Endodermal cell (in vitro differentiated cells): ENCODE data around the gene ZNF44. TPM values are rescaled to one million over a fixed set of nuclear protein-coding genes. Genes with fewer than 3 reads are reported as not detected.

Experiments
- DNase-seq: peaks from one replicate; pipeline ENCODE4 v3.0.0-alpha.2; 2017
- H3K27ac ChIP-seq: 2 replicates; pipeline ENCODE4 v1.5.1; 2013; ENCODE audit warnings: mild to moderate bottlenecking, low read depth, low read length, moderate library complexity
- H3K27me3 ChIP-seq: 2 replicates; pipeline ENCODE4 v1.6.1; 2013; ENCODE audit warnings: mild to moderate bottlenecking, low read length, moderate library complexity; ENCODE audit not compliant: insufficient read depth, control insufficient read depth, poor library complexity, severe bottlenecking
- H3K36me3 ChIP-seq: 2 replicates; pipeline ENCODE4 v1.7.0; 2013; ENCODE audit warnings: mild to moderate bottlenecking, low read length, moderate library complexity; ENCODE audit not compliant: control insufficient read depth, insufficient read depth
- H3K4me1 ChIP-seq: one replicate; pipeline ENCODE4 v1.7.0; 2013; ENCODE audit warnings: low read length; ENCODE audit not compliant: control insufficient read depth, insufficient read depth
- H3K4me3 ChIP-seq: 2 replicates; pipeline ENCODE4 v1.5.1; 2013; ENCODE audit warnings: mild to moderate bottlenecking, low read length, moderate library complexity
- H3K9ac ChIP-seq: 2 replicates; pipeline ENCODE4 v1.6.1; 2013; ENCODE audit warnings: mild to moderate bottlenecking, low read length, moderate library complexity; ENCODE audit not compliant: poor library complexity, severe bottlenecking; ENCODE audit errors: extremely low read depth
- H3K9me3 ChIP-seq: 2 replicates; pipeline ENCODE4 v1.6.1; 2013; ENCODE audit warnings: mild to moderate bottlenecking, low read length, moderate library complexity; ENCODE audit not compliant: control insufficient read depth
- H3K27ac Mint-ChIP-seq: 2 replicates; pipeline ENCODE4 v1.8.0; 2020; ENCODE audit warnings: mixed read lengths
- H3K27me3 Mint-ChIP-seq: 2 replicates; pipeline ENCODE4 v1.8.0; 2021; ENCODE audit warnings: mild to moderate bottlenecking, mixed read lengths; ENCODE audit not compliant: insufficient read depth
- H3K36me3 Mint-ChIP-seq: 2 replicates; pipeline ENCODE4 v1.8.0; 2020; ENCODE audit warnings: low read depth, mixed read lengths
- H3K4me1 Mint-ChIP-seq: 2 replicates; pipeline ENCODE4 v1.8.0; 2020; ENCODE audit warnings: mixed read lengths
- H3K4me3 Mint-ChIP-seq: 2 replicates; pipeline ENCODE4 v1.8.0; 2020; ENCODE audit warnings: mild to moderate bottlenecking, moderate library complexity, mixed read lengths
- H3K9me3 Mint-ChIP-seq: 2 replicates; pipeline ENCODE4 v1.8.0; 2020; ENCODE audit warnings: mild to moderate bottlenecking, mixed read lengths
- WGBS, 2 experiments: methylation state at CpG; one replicate each; pipeline versions ENCODE4 v1.1.5 to v1.1.7; 2013; ENCODE audit warnings: missing lambda C conversion rate in 2 of 2, mixed read lengths in 1 of 2; ENCODE audit not compliant: insufficient coverage in 1 of 2, insufficient read length in 1 of 2; 5-methylcytosine and 5-hydroxymethylcytosine counted together
- total RNA-seq, 2 donors: library from RNA; stranded (reverse); fragmentation: NEBNext Ultra II Directional in 1 of 2; extraction: Animal tissue kit (Norgen Biotek cat#: 25700) in 1 of 2; gene quantifications; 2 replicates in 1 of 2; 3 replicates in 1 of 2; pipeline ENCODE4 v1.2.1, GENCODE V29; 2021
- TF ChIP-seq, protein P1 (sequence below): fragments of 200-600 bp; sonication (generic); conservative IDR thresholded peaks from 2 replicates; pipeline ENCODE4 v1.5.0; 2021; ENCODE audit warnings: antibody characterized with exemption, mild to moderate bottlenecking

The ZNF44 gene
- total RNA-seq, 2 donors from 2014 or later: 9.5 TPM

- Mint-ChIP-seq H3K27ac (no peak overlapping the region), H3K4me1 (no peaks in the 10 kb centered on the region), H3K27me3 (peaks cover 4% of the 10 kb centered on the region), H3K4me3 (no peak overlapping the region), H3K36me3 (peaks cover 8% of the 10 kb centered on the region), H3K9me3 (peaks cover 84% of the 10 kb centered on the region)
- Histone ChIP-seq H3K9me3 (peaks cover 31% of the 10 kb centered on the region), H3K4me1 (no peaks in the 10 kb centered on the region), H3K36me3 (no peaks in the 10 kb centered on the region), H3K9ac (no peak overlapping the region), H3K27ac (no peak overlapping the region), H3K4me3 (no peak overlapping the region), H3K27me3 (no peaks in the 10 kb centered on the region)
- no peak for DNase-seq
- WGBS, 2 experiments: 92 to 98% methylated on average over 19 to 23 of the region's 23 CpGs
- TF ChIP-seq, protein P1, sequence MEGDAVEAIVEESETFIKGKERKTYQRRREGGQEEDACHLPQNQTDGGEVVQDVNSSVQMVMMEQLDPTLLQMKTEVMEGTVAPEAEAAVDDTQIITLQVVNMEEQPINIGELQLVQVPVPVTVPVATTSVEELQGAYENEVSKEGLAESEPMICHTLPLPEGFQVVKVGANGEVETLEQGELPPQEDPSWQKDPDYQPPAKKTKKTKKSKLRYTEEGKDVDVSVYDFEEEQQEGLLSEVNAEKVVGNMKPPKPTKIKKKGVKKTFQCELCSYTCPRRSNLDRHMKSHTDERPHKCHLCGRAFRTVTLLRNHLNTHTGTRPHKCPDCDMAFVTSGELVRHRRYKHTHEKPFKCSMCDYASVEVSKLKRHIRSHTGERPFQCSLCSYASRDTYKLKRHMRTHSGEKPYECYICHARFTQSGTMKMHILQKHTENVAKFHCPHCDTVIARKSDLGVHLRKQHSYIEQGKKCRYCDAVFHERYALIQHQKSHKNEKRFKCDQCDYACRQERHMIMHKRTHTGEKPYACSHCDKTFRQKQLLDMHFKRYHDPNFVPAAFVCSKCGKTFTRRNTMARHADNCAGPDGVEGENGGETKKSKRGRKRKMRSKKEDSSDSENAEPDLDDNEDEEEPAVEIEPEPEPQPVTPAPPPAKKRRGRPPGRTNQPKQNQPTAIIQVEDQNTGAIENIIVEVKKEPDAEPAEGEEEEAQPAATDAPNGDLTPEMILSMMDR: no peak
These were observed 34.4 kb downstream of the ZNF44 start for GRCh38 chr19:12260236-12260635.

DNA sequence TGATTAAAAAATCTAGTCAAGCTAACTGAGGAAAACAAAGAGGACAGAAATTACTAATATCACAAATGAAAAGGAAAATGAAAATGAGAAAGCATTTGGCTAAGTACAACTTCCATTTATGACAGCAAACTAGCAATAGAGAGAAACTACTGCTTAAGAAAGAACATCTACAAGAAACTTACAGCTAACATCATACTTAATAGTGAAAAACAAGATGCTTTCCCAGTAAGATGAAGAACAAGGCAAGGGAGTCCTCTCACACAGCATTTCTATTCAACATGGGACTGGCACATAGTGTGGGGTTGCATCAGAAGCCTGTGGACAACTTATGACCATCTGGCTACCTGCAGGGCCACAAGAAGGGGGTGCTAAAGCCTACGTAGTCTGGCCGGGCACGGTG is 39.3 kb downstream of the ZNF44 start:
- no peaks in the 10 kb centered on the region for H3K4me1 Mint-ChIP-seq
- Histone ChIP-seq H3K27ac (no peak overlapping the region), H3K9ac (no peak overlapping the region), H3K36me3 (no peaks in the 10 kb centered on the region), H3K27me3 (no peaks in the 10 kb centered on the region), H3K9me3 (peaks cover 30% of the 10 kb centered on the region), H3K4me1 (no peaks in the 10 kb centered on the region), H3K4me3 (no peak overlapping the region)
- H3K27ac Mint-ChIP-seq: no peak overlapping the region
- WGBS, 2 experiments: 91 to 93% methylated on average over 3 of the region's 3 CpGs
- H3K27me3 Mint-ChIP-seq: no peaks in the 10 kb centered on the region
- no peak for DNase-seq
- TF ChIP-seq, protein P1: no peak
- H3K36me3 Mint-ChIP-seq: peaks cover 2% of the 10 kb centered on the region
- no peak overlapping the region for H3K4me3 Mint-ChIP-seq
- peaks cover 81% of the 10 kb centered on the region for H3K9me3 Mint-ChIP-seq

DNA sequence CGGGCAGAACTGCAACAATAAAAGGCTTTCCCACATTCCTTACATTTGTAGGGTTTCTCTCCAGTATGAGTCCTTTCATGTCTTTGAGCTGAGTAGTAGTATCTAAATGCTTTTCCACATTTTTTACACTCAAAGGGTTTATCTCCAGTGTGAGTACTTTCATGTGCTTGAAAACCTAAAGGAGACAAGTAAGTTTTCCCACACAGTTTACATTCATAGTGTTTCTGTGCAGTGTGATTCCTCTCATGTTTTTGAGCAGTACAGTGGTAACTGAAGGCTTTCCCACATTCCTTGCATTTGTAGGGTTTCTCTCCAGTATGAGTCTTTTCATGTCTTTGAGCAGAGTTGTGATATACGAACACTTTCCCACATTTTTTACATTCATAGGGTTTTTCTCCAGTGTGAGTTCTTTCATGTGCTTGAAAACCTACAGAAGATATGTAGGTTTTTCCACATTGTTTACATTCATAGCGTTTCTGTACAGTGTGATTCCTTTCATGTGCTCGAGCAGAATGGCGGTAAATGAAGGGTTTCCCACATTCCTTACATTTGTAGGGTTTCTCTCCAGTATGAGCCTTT is 47.0 kb downstream of the ZNF44 start:
- H3K36me3 ChIP-seq: no peaks in the 10 kb centered on the region
- 94 to 95% methylated on average over 4 to 5 of the region's 5 CpGs for WGBS, 2 experiments
- no peaks in the 10 kb centered on the region for H3K4me1 Mint-ChIP-seq

More for the DNA sequence above, 47.0 kb downstream of the ZNF44 start:
- Histone ChIP-seq H3K9me3 (peaks cover 70% of the 10 kb centered on the region), H3K4me3 (no peak overlapping the region), H3K27ac (no peak overlapping the region), H3K9ac (no peak overlapping the region), H3K27me3 (no peaks in the 10 kb centered on the region), H3K4me1 (no peaks in the 10 kb centered on the region)
- Mint-ChIP-seq H3K4me3 (no peak overlapping the region), H3K27ac (no peak overlapping the region), H3K9me3 (peaks cover 86% of the 10 kb centered on the region), H3K36me3 (peaks cover 23% of the 10 kb centered on the region), H3K27me3 (no peaks in the 10 kb centered on the region)
- TF ChIP-seq, protein P1: no peak
- no peak for DNase-seq
